A549 (cell line): ENCODE data around the gene SPP1.

Experiments
- CTCF ChIP-seq: fragments of >200 bp; sonication (Bioruptor Twin); formaldehyde crosslinking; IDR thresholded peaks from 3 replicates; pipeline ENCODE4 v1.5.1; 2016
- EP300 ChIP-seq, 2 experiments: fragments of >200 bp; sonication (Bioruptor Twin); formaldehyde crosslinking; IDR thresholded peaks; 2 replicates in 1 of 2; 3 replicates in 1 of 2; pipeline ENCODE4 v1.6.1; 2016 to 2017
- FOSL2 ChIP-seq, 2 experiments: fragments of 450-650 bp in 1 of 2; fragments of >200 bp in 1 of 2; sonication (Bioruptor Twin) in 1 of 2; formaldehyde crosslinking; IDR thresholded peaks; 2 replicates each; pipeline versions ENCODE4 v1.5.0 to v1.6.1; 2016 to 2020; ENCODE audit warnings: mild to moderate bottlenecking in 1 of 2, moderate library complexity in 1 of 2
- JUNB ChIP-seq: fragments of >200 bp; sonication (Bioruptor Twin); formaldehyde crosslinking; IDR thresholded peaks from 2 replicates; pipeline ENCODE4 v1.6.1; 2016
- RAD21 ChIP-seq, 2 experiments: fragments of >200 bp in 1 of 2; sonication (Bioruptor Twin) in 1 of 2; formaldehyde crosslinking in 1 of 2; IDR thresholded peaks in 1 of 2; conservative IDR thresholded peaks in 1 of 2; 2 replicates in 1 of 2; 3 replicates in 1 of 2; pipeline ENCODE4 v1.6.1; 2012 to 2018; ENCODE audit warnings: inconsistent platforms in 1 of 2
- USF2 ChIP-seq: fragments of 450-650 bp; IDR thresholded peaks from 2 replicates; pipeline ENCODE4 v1.6.1; 2014; ENCODE audit warnings: antibody characterized with exemption
- ZC3H11A ChIP-seq: fragments of 450-650 bp; IDR thresholded peaks from 2 replicates; pipeline ENCODE4 v1.6.1; 2014; ENCODE audit warnings: antibody characterized with exemption, mild to moderate bottlenecking

GRCh38 chr4:87986508-87986907, 11.0 kb downstream of the SPP1 start:
- TF ChIP-seq CTCF (no peak), EP300 (IDR thresholded peaks at IDR 0.05) (no peak), ZC3H11A (no peak), RAD21 (conservative IDR thresholded peaks at IDR 0.05 in 1 of 2, IDR thresholded peaks at IDR 0.05 in 1 of 2) (no peak), FOSL2 (IDR thresholded peaks at IDR 0.05) (no peak), FOSL2 (CRISPR knock-in tag; IDR thresholded peaks at IDR 0.05) (no peak), USF2 (no peak), JUNB (no peak)
